VCaP (cell line): ENCODE data around the gene ZBTB4.
"Not testable (repeated sequence)": the region's sequence is repeated elsewhere in the genome, so short reads cannot be mapped to it uniquely, and the experiment has no call there.

Source experiments
- H3K27ac ChIP-seq: fragments of 450-650 bp; 2 replicates; pipeline ENCODE4 v1.5.1; 2017
- CTCF ChIP-seq: fragments of 450-650 bp; conservative IDR thresholded peaks from 2 replicates; pipeline ENCODE4 v1.5.1; 2017; ENCODE audit warnings: mild to moderate bottlenecking, moderate library complexity

Gene ZBTB4

GRCh38 chr17:7493941-7494340, 14.5 kb upstream of the ZBTB4 start:
- TF ChIP-seq CTCF: no peak
- H3K27ac ChIP-seq: no peak overlapping the region

GRCh38 chr17:7491583-7491982, 12.2 kb upstream of the ZBTB4 start:
- TF ChIP-seq CTCF: no peak
- no peak overlapping the region for H3K27ac ChIP-seq

- no peak for TF ChIP-seq CTCF
- H3K27ac ChIP-seq: no peak overlapping the region
These were observed 10.7 kb upstream of the ZBTB4 start for GRCh38 chr17:7490144-7490543.

- H3K27ac ChIP-seq: peak overlapping the region; percentile 95; the same call in 1 of the 2 replicates
- TF ChIP-seq CTCF: no peak
These were observed 6.8 kb upstream of the ZBTB4 start for GRCh38 chr17:7486181-7486580.

GRCh38 chr17:7484919-7485377, 5.5 kb upstream of the ZBTB4 start:
- peak overlapping the region; percentile 95 for H3K27ac ChIP-seq
- TF ChIP-seq CTCF: no peak; the same call in 1 of the 2 replicates

- no peak for TF ChIP-seq CTCF
- peak within 1 kb of the TSS; percentile 95 for H3K27ac ChIP-seq
These were observed 4.9 kb upstream of the ZBTB4 start, which contains the start of gene POLR2A for GRCh38 chr17:7484067-7484918. Gene POLR2A, plus strand, starts transcription at chr17:7484366.

- no peak for TF ChIP-seq CTCF
- H3K27ac ChIP-seq: peak overlapping the region; percentile 95
These were observed 4.0 kb upstream of the ZBTB4 start for GRCh38 chr17:7483255-7484066.

- H3K27ac ChIP-seq: not testable (repeated sequence)
These were observed 3.3 kb upstream of the ZBTB4 start for GRCh38 chr17:7482742-7483088.

- H3K27ac ChIP-seq: not testable (repeated sequence)
These were observed 2.7 kb upstream of the ZBTB4 start for GRCh38 chr17:7481842-7482741.

- H3K27ac ChIP-seq: peak within 1 kb of the TSS; percentile 87
These were observed 1.8 kb upstream of the ZBTB4 start, which contains the start of gene SLC35G6 for GRCh38 chr17:7481275-7481674. Gene SLC35G6, plus strand, starts transcription at chr17:7481446. Its CDS starts 71 bp downstream, at chr17:7481517.
